H1 (cell line): ENCODE results near the gene GATD1. TPM values are rescaled to one million over a fixed set of nuclear protein-coding genes. Genes with fewer than 3 reads are reported as not detected.

Experiments
- CTCF ChIA-PET: fragments of 300-600 bp; sonication (Branson Sonifier 250); formaldehyde crosslinking; loops from one replicate; lab custom pipeline; 2021; ENCODE audit not compliant: partially characterized antibody; lab: Charles Lee
- POLR2A ChIA-PET: fragments of 300-600 bp; sonication (Branson Sonifier 250); formaldehyde crosslinking; loops from one replicate; lab custom pipeline; 2021; ENCODE audit warnings: inconsistent platforms; ENCODE audit not compliant: partially characterized antibody; lab: Charles Lee
- DNase-seq, 2 experiments: peaks; one replicate each; pipeline versions ENCODE4 v3.0.0 to v3.0.0-alpha.2; 2010 to 2022; ENCODE audit warnings: low spot score in 2 of 2, low read depth in 1 of 2, mixed read lengths in 1 of 2
- FAIRE-seq: peaks from 2 replicates; lab custom pipeline; 2011; peaks lifted over from hg19 to GRCh38; lab: Jason Lieb, UNC
- H2AFZ ChIP-seq: 2 replicates; pipeline ENCODE4 v1.8.1; 2012; ENCODE audit warnings: low read length, inconsistent platforms
- H2AK5ac ChIP-seq: 2 replicates; pipeline ENCODE4 v1.6.1; 2013; ENCODE audit warnings: low read depth, low read length
- H2BK120ac ChIP-seq: replicated peaks from 2 replicates; pipeline ENCODE3; 2013; ENCODE audit warnings: low read depth, low read length, inconsistent platforms
- H2BK12ac ChIP-seq: 2 replicates; pipeline ENCODE4 v1.6.1; 2013; ENCODE audit warnings: low read depth, low read length
- H2BK15ac ChIP-seq: 2 replicates; pipeline ENCODE4 v1.6.1; 2013; ENCODE audit warnings: low read length
- H2BK20ac ChIP-seq: 2 replicates; pipeline ENCODE4 v1.6.1; 2013; ENCODE audit warnings: low read length
- H2BK5ac ChIP-seq: 2 replicates; pipeline ENCODE4 v1.6.1; 2013; ENCODE audit warnings: low read depth, low read length
- H3K14ac ChIP-seq: 2 replicates; pipeline ENCODE4 v1.6.1; 2013; ENCODE audit warnings: inconsistent platforms; ENCODE audit not compliant: insufficient read length
- H3K18ac ChIP-seq: 2 replicates; pipeline ENCODE4 v1.6.1; 2013; ENCODE audit warnings: low read length; ENCODE audit errors: extremely low read depth
- H3K23ac ChIP-seq: 2 replicates; pipeline ENCODE4 v1.6.1; 2013; ENCODE audit warnings: inconsistent platforms; ENCODE audit not compliant: insufficient read length
- H3K23me2 ChIP-seq: 2 replicates; pipeline ENCODE4 v1.6.1; 2013; ENCODE audit warnings: low read depth, low read length
- H3K27ac ChIP-seq: 2 replicates; pipeline ENCODE4 v1.6.1; 2011; ENCODE audit warnings: low read depth, low read length, inconsistent platforms
- H3K27me3 ChIP-seq, 4 experiments: replicated peaks in 1 of 4; 1 replicate in 1 of 4; 2 replicates in 3 of 4; pipeline versions ENCODE4 v1.6.1 to v1.8.1; 2011 to 2013; ENCODE audit warnings: low read length in 3 of 4, mild to moderate bottlenecking in 3 of 4, inconsistent platforms in 2 of 4, mixed read lengths in 2 of 4, moderate library complexity in 1 of 4; ENCODE audit not compliant: control insufficient read depth in 3 of 4, insufficient read depth in 3 of 4; ENCODE audit errors: extremely low read depth in 1 of 4
- H3K36me3 ChIP-seq, 4 experiments: 2 replicates each; pipeline versions ENCODE4 v1.6.1 to v1.8.1; 2011 to 2013; ENCODE audit warnings: mild to moderate bottlenecking in 4 of 4, low read length in 3 of 4, moderate library complexity in 2 of 4, control low read depth in 1 of 4, inconsistent platforms in 1 of 4; ENCODE audit not compliant: insufficient read depth in 4 of 4, control insufficient read depth in 2 of 4
- H3K4ac ChIP-seq: replicated peaks from 2 replicates; pipeline ENCODE3; 2013; ENCODE audit warnings: low read length, low read depth, mixed read lengths, inconsistent platforms; ENCODE audit not compliant: insufficient read length
- H3K4me1 ChIP-seq, 4 experiments: replicated peaks in 1 of 4; 1 replicate in 1 of 4; 2 replicates in 3 of 4; pipeline versions ENCODE4 v1.6.1 to v1.8.1; 2011 to 2013; ENCODE audit warnings: low read length in 3 of 4, inconsistent platforms in 2 of 4, mixed read lengths in 1 of 4; ENCODE audit not compliant: insufficient read depth in 4 of 4, control insufficient read depth in 3 of 4
- H3K4me2 ChIP-seq, 2 experiments: 2 replicates each; pipeline versions ENCODE4 v1.6.1 to v1.8.1; 2011 to 2013; ENCODE audit warnings: low read depth in 2 of 2, low read length in 2 of 2, control low read depth in 1 of 2, inconsistent platforms in 1 of 2, mild to moderate bottlenecking in 1 of 2; ENCODE audit not compliant: insufficient read depth in 1 of 2
- H3K4me3 ChIP-seq, 4 experiments: fragments of 200-600, 300-600 bp in 1 of 4; sonication (generic), shearing (Covaris generic), sonication (Bioruptor Twin) in 1 of 4; 2 replicates each; pipeline versions ENCODE4 v1.5.1 to v1.8.1; 2011 to 2016; ENCODE audit warnings: low read length in 4 of 4, low read depth in 3 of 4, control low read depth in 2 of 4, inconsistent platforms in 2 of 4, mild to moderate bottlenecking in 2 of 4, mixed read lengths in 1 of 4, moderate library complexity in 1 of 4; ENCODE audit not compliant: insufficient read depth in 2 of 4; ENCODE audit errors: extremely low read depth in 1 of 4
- H3K56ac ChIP-seq: replicated peaks from 2 replicates; pipeline ENCODE3; 2013; ENCODE audit warnings: low read depth, mild to moderate bottlenecking, mixed read lengths, low read length, inconsistent platforms; ENCODE audit not compliant: insufficient read length
- H3K79me1 ChIP-seq: 2 replicates; pipeline ENCODE4 v1.6.1; 2013; ENCODE audit warnings: low read depth, low read length, control low read depth
- H3K79me2 ChIP-seq, 2 experiments: 2 replicates each; pipeline versions ENCODE4 v1.6.1 to v1.8.1; 2012 to 2013; ENCODE audit warnings: low read length in 2 of 2, mild to moderate bottlenecking in 2 of 2, inconsistent platforms in 1 of 2; ENCODE audit not compliant: insufficient read depth in 2 of 2, control insufficient read depth in 1 of 2
- H3K9ac ChIP-seq, 4 experiments: replicated peaks in 1 of 4; 1 replicate in 1 of 4; 2 replicates in 3 of 4; pipeline versions ENCODE4 v1.6.1 to v1.8.1; 2011 to 2013; ENCODE audit warnings: low read depth in 3 of 4, low read length in 3 of 4, control low read depth in 2 of 4, mild to moderate bottlenecking in 2 of 4, moderate library complexity in 2 of 4, inconsistent platforms in 1 of 4; ENCODE audit errors: extremely low read depth in 1 of 4
- H3K9me3 ChIP-seq, 2 experiments: 2 replicates each; pipeline versions ENCODE4 v1.6.1 to v1.8.1; 2012 to 2013; ENCODE audit warnings: mild to moderate bottlenecking in 2 of 2, moderate library complexity in 2 of 2, control low read depth in 1 of 2, inconsistent platforms in 1 of 2, low read depth in 1 of 2, low read length in 1 of 2, mixed read lengths in 1 of 2; ENCODE audit not compliant: insufficient read depth in 2 of 2
- H4K20me1 ChIP-seq, 2 experiments: replicated peaks in 1 of 2; 2 replicates each; pipeline versions ENCODE3 to v1.8.1; 2011 to 2013; ENCODE audit warnings: inconsistent platforms in 2 of 2, low read length in 2 of 2, mild to moderate bottlenecking in 1 of 2; ENCODE audit not compliant: insufficient read depth in 2 of 2, control insufficient read depth in 1 of 2
- H4K5ac ChIP-seq: 2 replicates; pipeline ENCODE4 v1.6.1; 2013; ENCODE audit warnings: low read length, low read depth, mixed read lengths, inconsistent platforms; ENCODE audit not compliant: insufficient read length
- H4K8ac ChIP-seq: 2 replicates; pipeline ENCODE4 v1.8.0; 2013; ENCODE audit warnings: mild to moderate bottlenecking, moderate library complexity, low read length, inconsistent platforms; ENCODE audit not compliant: insufficient read depth; ENCODE audit errors: extremely low read depth
- H4K91ac ChIP-seq: replicated peaks from 2 replicates; pipeline ENCODE3; 2013; ENCODE audit warnings: low read length, mixed read lengths, inconsistent platforms; ENCODE audit not compliant: insufficient read length
- GTF2F1 ChIP-seq: IDR thresholded peaks from 2 replicates; pipeline ENCODE4 v1.6.1; 2012; ENCODE audit warnings: low read depth, low read length, improper control_type of control experiment, borderline replicate concordance
- KDM4A ChIP-seq: IDR thresholded peaks from one replicate; pipeline ENCODE4 v1.7.1; 2012; ENCODE audit warnings: low read depth, mild to moderate bottlenecking, moderate library complexity, low read length, inconsistent platforms; ENCODE audit not compliant: severe bottlenecking
- RNF2 ChIP-seq: fragments of 200-900, 300-1000 bp; sonication (generic); IDR thresholded peaks from 2 replicates; pipeline ENCODE4 v1.7.1; 2016; ENCODE audit warnings: borderline replicate concordance, low read depth, mild to moderate bottlenecking, antibody characterized with exemption, low read length; ENCODE audit not compliant: poor library complexity, severe bottlenecking; ENCODE audit errors: missing control alignments
- SAP30 ChIP-seq: fragments of 300-600 bp; sonication (generic); IDR thresholded peaks from 2 replicates; pipeline ENCODE4 v1.7.1; 2012; ENCODE audit warnings: low read length, moderate library complexity, mild to moderate bottlenecking, inconsistent platforms; ENCODE audit not compliant: insufficient read depth, insufficient replicate concordance
- YY1 ChIP-seq: IDR thresholded peaks from 2 replicates; pipeline ENCODE4 v1.6.1; 2011; ENCODE audit warnings: low read depth, mild to moderate bottlenecking, low read length
- WGBS, 2 experiments: shearing (Covaris generic) in 1 of 2; methylation state at CpG; one replicate each; pipeline versions ENCODE4 v1.1.6 to v1.1.7; 2013 to 2015; ENCODE audit warnings: low lambda C conversion rate in 2 of 2, mixed read lengths in 2 of 2, inconsistent platforms in 1 of 2, low coverage in 1 of 2, missing lambda C conversion rate in 1 of 2; ENCODE audit not compliant: insufficient replicate concordance in 2 of 2, insufficient coverage in 1 of 2, insufficient read length in 1 of 2; ENCODE audit errors: extremely low coverage in 1 of 2, missing lambda C conversion rate in 1 of 2; 5-methylcytosine and 5-hydroxymethylcytosine counted together
- polyA plus RNA-seq, 7 experiments: library from polyadenylated mRNA; depleted of rRNA in 3 of 7; stranded (reverse) in 5 of 7; unstranded in 2 of 7; fragments of >200 nt in 5 of 7; fragments of 200-250 nt in 2 of 7; gene quantifications; 1 replicate in 5 of 7; 2 replicates in 1 of 7; 4 replicates in 1 of 7; pipeline versions ENCODE4 v1.2.1 to v1.2.3, GENCODE V29; 2011 to 2013; ENCODE audit warnings: missing spikeins in 2 of 7, mixed read lengths in 2 of 7
- total RNA-seq: library from RNA; stranded (reverse); fragmentation: NEBNext Ultra II Directional; extraction: Animal tissue kit (Norgen Biotek cat#: 25700); gene quantifications from 2 replicates; pipeline ENCODE4 v1.2.1, GENCODE V29; 2021

Gene GATD1
- total and polyA plus RNA-seq, 2 of the 8 experiments (the other 6 are each of a cell fraction or from before 2014, with no cell fraction given) = 47.5 to 54.8 TPM

DNA sequence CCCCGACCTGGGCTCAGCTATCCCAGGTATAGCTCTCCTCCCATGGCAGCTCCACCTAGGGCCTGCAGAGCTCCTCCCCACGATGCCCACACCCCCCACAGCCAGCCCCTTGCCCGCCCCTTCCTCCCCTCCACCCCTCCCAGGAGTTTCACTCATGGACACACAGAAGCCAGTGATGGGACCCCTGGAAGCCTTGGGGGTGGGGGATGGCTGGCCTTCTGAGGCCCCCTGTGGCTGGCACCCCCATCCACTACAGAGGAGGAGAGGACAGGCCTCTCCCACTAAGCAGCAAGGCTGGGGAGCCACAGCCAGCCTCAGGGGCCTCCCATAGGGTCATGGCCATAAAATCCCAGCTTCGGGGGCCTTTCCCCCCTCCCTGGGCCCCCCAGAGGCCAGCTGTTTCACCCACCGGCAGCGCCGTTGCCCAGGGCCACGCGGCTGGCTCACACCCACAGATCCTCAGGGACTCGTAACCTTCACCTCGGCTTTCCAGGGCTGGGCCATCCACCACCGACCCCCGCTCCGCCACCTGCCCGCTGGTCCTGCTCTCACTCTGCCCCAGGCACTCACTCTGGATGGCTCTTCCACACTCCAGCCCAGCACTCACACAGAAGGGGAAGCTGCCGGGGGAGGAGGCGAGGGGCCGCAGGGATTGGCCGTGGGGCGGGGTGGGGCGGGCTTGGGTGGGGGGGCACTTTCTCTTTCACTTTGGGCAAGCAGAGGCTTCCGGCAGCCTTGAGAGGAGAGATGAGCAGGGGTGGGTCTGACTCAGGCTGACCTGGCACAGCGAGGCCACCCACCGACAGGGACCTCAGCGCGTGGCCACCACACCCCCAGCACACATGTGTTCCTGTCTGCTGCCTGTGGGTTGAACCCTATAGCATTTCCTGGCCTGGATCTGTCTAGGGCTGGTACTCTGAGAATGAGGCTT, 18.6 kb upstream of the GATD1 start:
- H3K36me3 ChIP-seq = peaks cover 0 to 29% (median 1%) of the 10 kb centered on the region in 4 experiments; a peak in 4 of 8 replicates
- H2BK15ac ChIP-seq = 0 out of 2 replicates have a peak overlapping the region, but pooled peaks have one; percentile 67
- no peaks in the 10 kb centered on the region for H3K27me3 ChIP-seq
- H3K18ac ChIP-seq = no peak overlapping the region; the same call in 1 of the 2 replicates
- H3K56ac ChIP-seq = no peak overlapping the region
- peak overlapping the region; percentile 46; the same call in 1 of the 2 replicates for H4K8ac ChIP-seq
- 83% methylated on average over 20 of the region's 26 CpGs; no CpG with 5 or more reads in 1 of the 2 experiments for WGBS, 2 experiments
- no peak overlapping the region; the same call in 1 of the 2 replicates for H3K27ac ChIP-seq
- 0 out of 8 replicates have a peak overlapping the region, but pooled peaks of 1 of the 4 experiments have one; percentile 20 for H3K4me3 ChIP-seq
- H3K9me3 ChIP-seq = no peaks in the 10 kb centered on the region
- H3K4me1 ChIP-seq = peaks cover 4 to 23% (median 16%) of the 10 kb centered on the region in 4 experiments
- no peak overlapping the region for H2AK5ac ChIP-seq
- no peak overlapping the region for H3K23ac ChIP-seq
- peaks cover 0 to 5% of the 10 kb centered on the region in 2 experiments; a peak in 1 of 4 replicates for H3K79me2 ChIP-seq
- H4K5ac ChIP-seq = no peak overlapping the region
- H3K4ac ChIP-seq = peak overlapping the region; percentile 28
- no peak overlapping the region for H2BK20ac ChIP-seq
- CTCF ChIA-PET = interaction anchor here (0.7 to 3.4 kb wide), 11 partner anchors 10 to 72 kb away, joined by 3 to 14 read pairs (median 3); no protein-coding TSS in a partner anchor
- H3K9ac ChIP-seq = no peak overlapping the region; a peak in 1 of 7 replicates
- H3K14ac ChIP-seq = no peak overlapping the region
- no peak overlapping the region for H2AFZ ChIP-seq
- H2BK5ac ChIP-seq = 0 out of 2 replicates have a peak overlapping the region, but pooled peaks have one; percentile 66
- 0 out of 2 replicates have a peak, but pooled peaks cover 7% of the 10 kb centered on the region for H3K79me1 ChIP-seq
- FAIRE-seq = no peak
- peak overlapping the region; percentile 30 to 84; a peak in 3 of 4 replicates for H3K4me2 ChIP-seq
- POLR2A ChIA-PET = interaction anchor here (0.6 to 53.0 kb wide), 11 partner anchors 10 to 241 kb away, joined by 3 to 1917 read pairs (median 3); partner anchors contain the start of genes CD151, CRACR2B, GATD1 and PIDD1
- no peak for DNase-seq
- H2BK12ac ChIP-seq = peak overlapping the region; percentile 53; the same call in 1 of the 2 replicates
- peaks cover 0 to 12% of the 10 kb centered on the region in 2 experiments for H4K20me1 ChIP-seq
- peaks cover 7% of the 10 kb centered on the region for H3K23me2 ChIP-seq
- H4K91ac ChIP-seq = peak overlapping the region; percentile 73
- H2BK120ac ChIP-seq = no peak overlapping the region
- TF ChIP-seq RNF2 (no peak), SAP30 (no peak), YY1 (no peak), GTF2F1 (no peak), KDM4A (no peak)
